ENCODE data around the gene TPSAB1.

TPSAB1 gene

GRCh38 chr16:1288813-1289476 lies 48.4 kb downstream of the TPSAB1 start:
- peak; percentile 82 for DNase-seq

DNA sequence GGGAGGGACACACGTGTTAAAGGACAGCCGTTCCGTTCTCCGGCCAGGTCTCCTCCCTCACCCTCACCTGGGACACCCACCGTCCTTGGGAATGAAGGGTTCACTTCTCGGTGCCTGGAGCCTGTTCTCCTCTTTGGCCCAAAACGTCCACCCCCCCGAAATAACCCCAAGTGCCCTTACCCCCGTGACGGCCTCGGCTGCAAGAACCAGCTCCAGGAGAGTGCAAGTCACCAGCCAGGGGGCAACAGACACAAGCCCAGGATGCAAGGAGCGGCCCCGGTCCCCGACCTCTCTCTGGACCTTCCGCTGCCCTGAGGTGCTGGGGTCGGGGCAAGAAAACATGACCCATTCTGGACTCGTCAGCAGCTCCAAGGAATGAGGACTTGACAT lies 49.0 kb downstream of the TPSAB1 start:
- DNase-seq: no peak

DNA sequence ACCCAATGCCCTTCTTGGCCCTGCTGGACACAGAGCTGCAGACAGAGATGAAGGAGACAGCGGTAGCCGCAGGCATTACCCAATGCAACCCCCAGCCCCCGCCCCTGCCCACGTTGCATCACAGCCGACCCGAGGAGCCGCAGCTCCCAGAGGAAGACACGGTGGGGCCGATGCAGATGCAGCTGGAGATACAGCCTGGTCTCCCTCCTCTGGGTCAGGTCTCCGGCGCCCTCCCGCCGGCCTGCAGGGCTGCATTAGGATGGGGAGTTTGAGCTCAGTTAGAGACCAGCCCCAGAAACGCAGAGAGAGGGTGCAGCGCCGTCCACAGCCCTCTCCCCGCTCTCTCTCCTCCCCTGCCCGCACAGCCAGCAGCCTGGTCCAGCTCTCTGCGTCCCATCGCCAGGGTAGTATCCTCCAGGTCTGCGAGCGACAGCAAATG lies 49.6 kb downstream of the TPSAB1 start:
- no peak for DNase-seq

- peak; percentile 74 for DNase-seq
Measured at GRCh38 chr16:1290860-1291575, 50.5 kb downstream of the TPSAB1 start.

DNA sequence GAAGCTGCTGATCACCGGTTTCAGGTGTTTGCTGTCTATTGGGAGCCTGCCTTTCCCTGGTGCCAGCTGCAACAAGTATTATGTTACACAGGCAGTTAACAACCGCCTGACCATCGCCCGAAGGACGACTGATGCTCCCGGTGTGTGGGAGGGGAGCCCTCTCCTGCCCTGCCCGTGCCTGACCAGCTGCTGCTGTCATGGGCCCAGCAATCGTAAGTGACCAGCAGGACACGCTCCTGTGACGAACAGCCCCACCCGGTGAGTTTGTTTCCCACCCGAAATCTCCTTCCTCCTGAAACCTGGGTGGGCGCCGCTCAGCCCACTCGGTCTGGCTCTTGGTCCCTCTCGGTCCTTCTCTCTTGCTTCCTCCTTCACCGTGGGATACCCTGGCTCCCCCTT lies 51.1 kb downstream of the TPSAB1 start:
- no peak for DNase-seq
